ENCODE data around the gene PEAK3. TPM values are rescaled to one million over a fixed set of nuclear protein-coding genes. Genes with fewer than 3 reads are reported as not detected.
A peak's percentile ranks its signal among the peaks of the same experiment; 100 is the strongest.

Gene PEAK3
- total and polyA plus RNA-seq, 9 of the 15 experiments (the other 6 are each of a cell fraction or from before 2014, with no cell fraction given), result 0.07 to 0.40 TPM; not detected in 7

- ATAC-seq (peak; percentile 30), DNase-seq (ENCODE audit: extremely low read depth in 1 of 4, low spot score in 3 of 4) (peak in 2 of 4 experiments; percentile 49 to 76), FAIRE-seq (peak; percentile 73)
- Histone ChIP-seq H4K20me1 (replicated peaks; ENCODE audit: control insufficient read depth, insufficient read depth, low read length) (peaks cover 60% of the 10 kb centered on the region), H3K36me3 (ENCODE audit: control insufficient read depth, insufficient read depth, low read length) (peaks cover 63% of the 10 kb centered on the region; the same call in 2 of the 3 replicates), H3K4me1 (replicated peaks in 1 of 2; ENCODE audit: control insufficient read depth in 2 of 2, insufficient read depth in 2 of 2, low read length in 2 of 2) (peaks cover 28 to 61% of the 10 kb centered on the region in 2 experiments), H3K4me2 (ENCODE audit: insufficient read depth, low read length) (peak overlapping the region; percentile 94), H3K9ac (ENCODE audit: insufficient read depth in 1 of 2, low read depth in 2 of 2, low read length in 2 of 2) (peak overlapping the region; percentile 90 to 93), H2AFZ (ENCODE audit: low read depth, low read length) (no peak overlapping the region), H3K4me3 (peak overlapping the region; percentile 97), H3K9me3 (replicated peaks; ENCODE audit: control insufficient read depth, insufficient read depth, low read depth, low read length) (no peaks in the 10 kb centered on the region), H3K27me3 (ENCODE audit: control insufficient read depth in 2 of 2, insufficient read depth in 2 of 2, low read length in 2 of 2) (no peaks in the 10 kb centered on the region), H3K27ac (ENCODE audit: extremely low read depth, low read depth, low read length) (peak overlapping the region; percentile 66), H3K79me2 (ENCODE audit: control insufficient read depth, insufficient read depth, low read length) (peaks cover 88% of the 10 kb centered on the region), H3K9me1 (ENCODE audit: control insufficient read depth, insufficient read depth, low read length) (peaks cover 19% of the 10 kb centered on the region)
- ChIA-PET CTCF (ENCODE audit: low intra/inter-chr PET ratio) (no interaction called here), POLR2A (interaction anchor here (0.7 to 4.8 kb wide), 11 partner anchors 9 to 395 kb away, joined by 3 to 86 read pairs (median 5); partner anchors contain the start of genes AMH, JSRP1 and PEAK3)
- WGBS (ENCODE audit: insufficient coverage, low coverage, missing lambda C conversion rate), result 10% methylated on average over 34 of the region's 34 CpGs
- BruUV-seq (replicated peaks), result no TSS peak
- in situ Hi-C loops (cut with MboI), result loop anchor here (5.0 to 10.0 kb wide), 3 partner anchors 32 to 157 kb away; no protein-coding TSS in a partner anchor
- intact Hi-C loops (cut with micrococcal nuclease), result no loop called here
- no peak for TF ChIP-seq BMI1 (IDR thresholded peaks at IDR 0.05; ENCODE audit: low read length)
- TF ChIP-seq SIX5 (IDR thresholded peaks at IDR 0.05; ENCODE audit: borderline replicate concordance in 1 of 2, insufficient read depth in 1 of 2, low read depth in 1 of 2, low read length in 2 of 2), result no peak
- peak; percentile 53 for TF ChIP-seq RBFOX2 (IDR thresholded peaks at IDR 0.05; ENCODE audit: low read depth, low read length)
- no peak for TF ChIP-seq NR2C2 (CRISPR knock-in tag; IDR thresholded peaks at IDR 0.05)
- no peak for TF ChIP-seq NR2C2 (tag; IDR thresholded peaks at IDR 0.05)
- TF ChIP-seq EGR1 (conservative IDR thresholded peaks at IDR 0.05), result 0 out of 2 replicates have a peak, but pooled peaks have one; percentile 1
- TF ChIP-seq MAFF (IDR thresholded peaks at IDR 0.05; ENCODE audit: low read length), result 0 out of 2 replicates have a peak, but pooled peaks have one; percentile 13
- TF ChIP-seq ETV5 (CRISPR knock-in tag; IDR thresholded peaks at IDR 0.05; ENCODE audit: low read depth), result 0 out of 2 replicates have a peak, but pooled peaks have one; percentile 42
- peak; percentile 80 for TF ChIP-seq ZFP91 (CRISPR knock-in tag; IDR thresholded peaks at IDR 0.05)
- peak; percentile 34; the same call in 1 of the 2 replicates for TF ChIP-seq CXXC5 (CRISPR knock-in tag; IDR thresholded peaks at IDR 0.05)
- 0 out of 2 replicates have a peak, but pooled peaks have one; percentile 1 for TF ChIP-seq SPI1 (IDR thresholded peaks at IDR 0.05; ENCODE audit: borderline replicate concordance, low read depth, low read length)
- no peak for TF ChIP-seq ZNF212 (CRISPR knock-in tag; IDR thresholded peaks at IDR 0.05)
- no peak for TF ChIP-seq RBM14 (IDR thresholded peaks at IDR 0.05; ENCODE audit: borderline replicate concordance, insufficient read depth, low read depth, low read length)
- TF ChIP-seq HINFP (tag; conservative IDR thresholded peaks at IDR 0.05; ENCODE audit: low read depth), result no peak
- TF ChIP-seq POLR2H (tag; IDR thresholded peaks at IDR 0.05; ENCODE audit: low read depth), result 0 out of 2 replicates have a peak, but pooled peaks have one; percentile 5
- no peak for TF ChIP-seq ZNF445 (CRISPR knock-in tag; IDR thresholded peaks at IDR 0.05; ENCODE audit: low read depth)
- no peak for TF ChIP-seq HSF4 (CRISPR knock-in tag; IDR thresholded peaks at IDR 0.05; ENCODE audit: borderline replicate concordance)
Observed at GRCh38 chr19:2239771-2240770, 41.9 kb downstream of the PEAK3 start.
